Activated naive CD4-positive, alpha-beta T cell (primary cell): ENCODE measurements around the gene CABYR.

Source experiments
- DNase-seq, 4 experiments: peaks; one replicate each; lab custom pipeline; 2025; lab: John Stamatoyannopoulos, UW

CABYR gene

DNA sequence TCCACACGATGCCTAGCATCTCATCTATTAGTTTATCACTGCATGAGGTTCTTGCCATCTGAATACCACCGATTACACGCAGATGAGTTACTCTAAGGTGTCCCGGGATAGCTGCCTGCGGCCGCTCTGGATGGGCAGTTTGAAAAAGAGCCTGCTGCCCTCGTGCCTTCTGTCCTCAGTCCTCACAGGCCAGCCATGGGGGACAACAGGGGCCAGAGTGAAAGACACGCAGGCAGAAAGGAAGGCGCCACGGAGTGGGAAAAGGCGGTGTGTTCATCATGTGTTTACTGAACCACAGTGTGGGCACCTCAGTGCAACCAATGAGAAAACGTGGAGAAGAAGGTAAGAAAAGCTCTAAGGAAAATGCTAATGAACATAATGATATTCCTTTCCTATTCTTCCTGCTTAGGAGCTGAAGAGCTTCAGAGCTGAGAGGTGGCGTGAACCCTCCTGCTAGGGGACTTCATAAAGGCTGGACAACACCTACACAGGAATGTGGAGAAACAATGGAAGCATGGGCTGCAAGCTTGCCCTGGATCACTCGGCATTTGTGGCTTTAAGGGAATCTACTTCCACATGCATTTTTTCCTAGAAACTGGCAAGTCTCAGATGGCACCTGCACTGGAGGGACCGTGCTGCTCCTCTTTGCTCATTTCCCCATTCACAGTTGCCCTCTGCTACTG, 50.9 kb downstream of the CABYR start:
- DNase-seq: no peak

DNA sequence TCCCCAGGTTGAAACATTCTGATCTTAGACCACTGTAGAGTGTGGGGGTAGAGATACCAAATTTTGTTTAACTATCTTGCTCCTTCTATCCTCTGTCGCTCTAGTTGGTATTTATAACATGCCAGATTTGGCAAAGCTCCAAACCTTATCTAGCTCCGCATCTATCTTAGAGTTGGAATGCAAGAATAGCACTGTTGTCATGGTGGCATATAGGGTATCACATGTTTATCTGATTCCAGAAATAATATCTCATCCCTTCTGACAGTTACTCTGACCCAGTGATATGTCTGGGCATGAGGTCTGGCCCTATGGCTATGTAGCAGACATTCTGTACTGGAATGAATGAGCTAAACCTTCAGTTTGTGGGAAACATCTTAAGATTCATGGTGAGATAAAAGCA, 51.7 kb downstream of the CABYR start:
- no peak for DNase-seq

DNA sequence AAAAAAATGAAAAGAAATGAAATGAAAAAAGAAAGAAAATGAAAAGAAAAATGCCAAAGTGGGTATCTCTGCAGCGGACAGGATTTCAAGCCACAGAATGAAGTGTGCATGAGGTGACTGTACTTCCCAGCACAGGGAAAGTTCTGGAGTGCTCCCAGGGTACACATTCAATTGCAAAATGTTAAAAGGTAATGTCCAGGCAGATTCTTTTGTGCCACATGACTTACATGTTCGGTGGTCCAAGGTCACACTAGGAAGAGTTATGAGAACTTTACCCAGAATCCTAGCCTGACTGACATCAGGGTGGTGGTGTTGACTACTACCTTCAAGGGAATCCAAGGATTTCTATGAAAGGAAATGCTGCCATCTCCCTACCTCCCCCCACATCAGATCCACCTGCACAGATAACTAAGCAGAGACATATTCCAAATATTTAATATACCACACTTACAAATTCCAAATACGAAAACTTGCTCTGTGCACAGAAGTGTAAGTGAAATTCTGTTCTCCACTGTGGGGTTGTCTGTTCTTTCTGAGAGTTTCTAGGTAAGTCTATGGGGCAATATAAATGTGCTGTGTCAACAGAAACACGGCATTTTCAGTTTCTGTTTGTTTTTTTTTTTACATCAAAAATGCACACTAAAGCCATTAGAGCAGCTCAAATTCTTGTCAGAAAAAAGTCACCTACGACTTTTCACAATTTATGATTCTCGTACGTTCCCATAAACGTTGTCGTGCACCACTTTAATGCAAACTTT, 56.6 kb downstream of the CABYR start:
- DNase-seq: no peak

DNA sequence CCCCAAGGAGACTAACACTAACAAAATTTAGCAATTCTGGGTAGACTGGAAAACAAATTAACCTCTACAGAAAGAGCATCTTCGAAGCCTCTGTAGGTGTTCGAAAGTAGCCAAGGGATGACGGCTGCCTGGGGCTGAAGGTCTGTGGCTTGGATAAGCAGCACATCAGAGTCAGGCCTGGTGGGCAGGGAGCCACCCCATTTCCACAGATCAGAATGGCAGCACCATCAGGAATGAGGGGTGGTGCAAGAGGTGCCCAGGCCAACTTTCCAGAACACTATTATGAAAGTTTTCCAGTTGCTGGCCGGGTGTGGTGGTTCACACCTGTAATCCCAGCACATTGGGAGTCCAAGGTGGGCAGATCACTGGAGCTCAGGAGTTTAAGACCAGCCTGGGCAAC, 57.9 kb downstream of the CABYR start:
- DNase-seq: no peak

DNA sequence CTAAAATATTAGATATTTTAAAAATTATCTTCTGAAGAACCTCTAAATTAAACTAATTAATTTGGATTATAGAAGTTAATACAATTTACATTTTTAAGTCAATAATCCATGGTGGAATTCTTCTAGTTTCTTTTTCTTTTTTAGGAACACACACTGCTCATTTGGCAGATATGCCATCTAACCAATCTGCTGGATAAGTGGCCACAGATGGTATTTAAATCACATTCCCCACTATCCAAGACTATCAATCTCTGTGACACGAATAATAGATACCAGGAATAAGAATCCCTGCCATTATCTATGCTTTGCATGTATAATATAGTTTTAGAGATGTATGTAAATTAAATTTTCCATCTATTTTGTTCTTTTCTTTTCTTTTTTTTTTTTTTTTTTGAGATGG, 58.5 kb downstream of the CABYR start:
- no peak for DNase-seq

DNA sequence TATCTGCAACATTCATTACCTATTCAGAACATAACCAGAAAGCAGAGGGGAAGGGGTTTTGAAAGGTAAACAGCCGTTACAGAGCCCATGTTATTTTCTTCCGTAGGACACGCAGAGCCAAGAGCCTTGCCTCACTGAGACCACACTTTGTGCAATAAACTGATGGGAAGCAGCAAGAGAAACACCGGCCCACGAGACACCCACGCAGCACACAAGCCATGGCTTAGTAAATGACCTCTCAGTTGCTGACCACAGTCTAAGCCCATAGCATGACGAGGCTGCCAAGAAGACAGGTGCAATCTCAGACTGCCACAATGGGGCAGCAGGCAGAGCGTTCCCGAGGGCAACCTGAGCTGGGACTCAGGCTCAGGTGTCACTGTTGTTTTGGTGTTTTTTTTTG, 59.6 kb downstream of the CABYR start:
- DNase-seq: no peak

DNA sequence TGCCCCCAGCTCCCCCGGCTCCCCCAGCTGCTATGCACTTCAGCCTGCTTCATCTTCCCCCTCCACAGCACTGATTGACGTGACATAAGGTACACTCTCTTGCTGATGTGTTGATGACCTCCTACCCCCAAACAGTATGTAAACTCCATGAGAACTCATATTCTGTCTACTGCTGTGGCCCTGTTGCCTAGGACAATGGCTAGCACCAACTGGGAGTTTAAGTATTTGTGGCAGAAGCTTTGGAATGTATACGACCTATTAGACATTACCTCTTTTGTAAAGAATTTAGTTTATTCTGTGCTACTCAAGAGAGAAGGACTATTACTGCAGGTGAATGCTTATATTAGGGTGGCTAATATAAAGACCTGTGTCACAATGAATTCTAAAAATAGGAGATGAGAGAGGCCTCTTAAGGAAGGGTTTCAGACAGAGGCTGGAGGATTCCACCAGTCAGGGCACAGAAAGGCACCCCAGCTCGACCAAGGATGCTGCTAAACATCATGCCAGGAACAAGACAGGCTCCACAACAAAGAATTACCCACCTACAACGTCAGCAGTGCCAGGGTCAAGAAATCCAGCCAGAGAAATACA, 60.6 kb downstream of the CABYR start:
- DNase-seq: no peak

DNA sequence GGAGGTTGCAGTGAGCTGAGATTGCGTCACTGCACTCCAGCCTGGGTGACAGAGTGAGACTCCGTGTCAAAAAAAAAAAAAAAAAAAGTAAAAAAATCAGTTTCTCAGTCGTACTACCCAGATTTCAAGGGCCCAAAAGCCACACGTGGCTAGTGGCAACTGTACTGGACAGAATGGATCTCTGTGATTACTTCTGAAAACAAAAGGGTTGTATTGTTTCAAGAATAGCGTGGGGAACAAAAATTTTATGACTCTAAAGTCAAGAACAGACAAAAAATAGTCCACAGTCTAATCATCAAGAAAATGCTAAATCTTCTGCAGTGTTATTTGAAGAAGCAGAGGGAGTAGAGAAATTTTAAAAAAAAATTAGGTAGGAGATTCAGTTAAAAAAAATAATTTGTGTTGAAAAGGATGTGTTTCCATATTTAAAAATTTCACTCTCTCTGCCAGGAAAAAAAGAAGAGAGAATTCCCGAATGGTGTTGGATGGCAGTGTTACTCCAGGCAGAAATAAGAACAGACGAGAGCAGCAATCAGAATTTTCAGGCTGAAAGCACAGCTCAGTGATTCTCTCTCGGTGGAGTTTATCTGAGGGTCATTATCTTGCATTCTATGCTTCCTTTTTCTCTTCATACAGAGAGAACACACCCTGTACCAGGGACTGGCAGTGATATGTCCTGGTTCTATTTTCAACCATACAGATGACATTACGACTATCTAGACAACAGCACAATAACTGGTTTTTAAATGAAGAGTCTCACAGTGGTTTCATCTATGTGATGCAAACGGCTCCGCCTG, 61.8 kb downstream of the CABYR start:
- no peak for DNase-seq

DNA sequence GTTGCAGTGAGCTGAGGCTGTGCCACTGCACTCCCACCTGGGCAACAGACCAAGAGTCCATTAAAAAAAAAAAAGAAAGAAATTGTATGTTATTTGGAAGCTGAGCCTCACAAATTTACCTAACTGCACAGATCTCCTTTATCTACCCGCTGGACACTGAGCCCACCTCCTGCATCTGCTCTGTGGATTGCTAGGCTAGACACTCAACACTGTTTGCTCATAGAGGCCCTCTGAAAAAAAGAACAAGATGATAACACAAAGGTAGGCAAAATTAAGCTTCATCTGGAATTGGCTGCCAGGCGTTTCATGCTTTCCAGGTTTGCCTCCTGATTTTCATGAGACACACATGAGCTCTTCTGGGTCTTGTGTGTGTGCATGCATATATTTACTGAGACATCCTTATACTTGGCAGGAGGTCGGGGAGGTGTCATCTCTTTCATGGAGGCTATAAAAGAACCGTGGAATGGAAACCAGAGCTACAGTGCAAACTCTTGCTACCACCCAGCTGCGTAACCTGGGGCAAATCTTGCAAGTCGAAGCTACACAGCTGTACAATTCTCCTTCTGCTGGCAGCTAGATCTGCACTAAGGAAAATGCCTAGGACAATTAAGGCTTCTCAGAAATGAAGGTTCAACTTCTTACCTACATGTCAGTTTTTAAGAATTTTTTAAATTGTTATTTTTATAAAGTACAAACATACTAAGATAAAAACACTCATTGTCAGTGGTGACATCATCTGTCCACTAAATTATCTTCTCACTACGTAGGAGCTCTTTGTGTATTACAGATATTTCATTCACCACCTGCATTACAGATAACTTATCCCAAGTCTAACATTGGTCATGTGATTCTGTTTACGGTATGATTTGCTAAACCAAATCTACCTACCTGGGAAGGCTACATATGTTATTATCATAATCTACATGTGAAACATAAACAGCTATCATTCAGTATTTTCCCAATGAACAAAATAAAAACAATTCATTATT, 63.1 kb downstream of the CABYR start:
- DNase-seq: no peak

DNA sequence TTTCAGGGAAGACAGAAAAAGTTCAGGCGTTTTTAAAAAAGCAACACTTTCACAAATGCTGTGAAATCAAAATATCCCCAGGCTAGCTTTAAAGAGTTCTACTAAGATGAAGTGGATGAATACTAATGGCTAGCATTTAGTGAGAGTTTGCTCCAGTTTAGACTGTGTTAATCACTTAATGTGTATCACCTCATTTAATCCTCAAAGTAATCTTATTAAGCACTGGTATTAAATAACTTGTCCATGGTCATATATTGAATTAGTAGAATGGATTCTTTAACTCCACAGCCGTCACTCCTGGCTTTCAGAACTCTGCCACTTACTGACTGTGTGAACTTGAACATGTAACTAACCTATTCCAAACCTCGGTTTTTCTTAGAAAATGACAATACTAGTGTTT, 66.0 kb downstream of the CABYR start:
- DNase-seq: no peak

DNA sequence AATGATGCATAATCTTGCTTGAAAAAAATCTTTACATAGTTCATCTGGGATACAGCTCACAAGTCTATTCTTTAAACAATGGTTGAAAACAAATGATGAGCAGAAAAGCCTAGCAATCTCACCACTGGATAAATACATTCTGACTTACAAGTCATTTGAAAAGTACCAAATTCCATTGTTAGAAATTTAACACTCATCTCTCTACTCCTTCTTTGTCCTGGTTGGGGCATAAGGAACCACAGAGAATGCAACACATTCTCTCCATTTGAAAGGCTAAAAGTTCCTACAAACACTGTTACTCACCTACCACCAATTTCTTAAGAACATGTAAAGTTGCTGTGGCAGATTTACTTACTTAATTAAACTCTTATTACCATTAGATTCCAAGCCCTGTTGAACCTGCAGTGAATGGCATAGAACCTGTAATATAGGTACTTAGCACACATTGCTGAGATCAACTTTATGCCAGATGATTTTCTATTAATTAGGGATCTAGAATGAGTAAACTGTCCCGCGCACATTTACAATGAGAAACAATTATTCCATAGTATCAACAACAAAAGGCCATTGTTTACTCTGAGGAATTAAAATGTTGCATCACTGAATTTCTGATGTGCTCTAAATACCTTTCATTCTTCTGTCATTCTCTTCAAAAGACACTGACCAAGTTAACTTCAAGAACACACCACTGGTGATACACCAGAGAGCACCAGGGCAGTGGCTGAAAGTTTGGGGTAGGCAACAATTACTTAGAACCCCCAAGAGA, 69.6 kb downstream of the CABYR start:
- no peak for DNase-seq

DNA sequence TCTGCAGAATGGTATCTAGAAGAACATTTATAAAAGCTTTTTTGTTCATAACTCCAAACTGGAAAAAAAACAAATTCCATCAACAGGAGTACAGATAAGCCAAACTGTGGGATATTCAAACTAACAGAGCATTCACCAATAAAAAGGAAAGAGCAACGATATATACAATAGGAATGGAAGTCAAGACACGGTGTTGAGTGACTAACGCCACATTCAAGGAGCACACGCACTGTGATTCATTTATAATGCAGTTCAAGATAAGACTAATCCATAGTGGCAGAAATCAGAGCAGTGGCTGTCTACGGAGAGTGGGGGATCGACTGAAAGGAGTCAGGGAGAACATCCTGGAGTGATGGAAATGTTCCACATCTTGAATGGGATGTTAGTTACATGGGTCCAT, 70.7 kb downstream of the CABYR start:
- DNase-seq: no peak
